Activated naive CD4-positive, alpha-beta T cell treated with Interleukin-2 at 50 U/mL for 16 hours (primary cell): Measurements from ENCODE around the gene MRGPRD.
"Not testable (repeated sequence)": the region's sequence is repeated elsewhere in the genome, so short reads cannot be mapped to it uniquely, and the experiment has no call there.

ENCODE experiments used
- DNase-seq: peaks from one replicate; pipeline ENCODE4 v3.0.0-alpha.2; 2020

MRGPRD gene

GRCh38 chr11:69005631-69006368 lies 25.0 kb upstream of the MRGPRD start:
- no peak for DNase-seq

- DNase-seq, result no peak
Observed at GRCh38 chr11:69005183-69005630, 24.4 kb upstream of the MRGPRD start.

- DNase-seq, result no peak
Observed at GRCh38 chr11:69004411-69005182, 23.8 kb upstream of the MRGPRD start.

- no peak for DNase-seq
Observed at GRCh38 chr11:69003866-69004367, 23.1 kb upstream of the MRGPRD start.

GRCh38 chr11:69003301-69003865 lies 22.6 kb upstream of the MRGPRD start:
- DNase-seq, result no peak

- DNase-seq, result no peak
Observed at GRCh38 chr11:69002570-69003231, 21.9 kb upstream of the MRGPRD start.

- no peak for DNase-seq
Observed at GRCh38 chr11:69002110-69002569, 21.4 kb upstream of the MRGPRD start.

GRCh38 chr11:69001243-69002081 lies 20.7 kb upstream of the MRGPRD start:
- no peak for DNase-seq

GRCh38 chr11:69000831-69001242 lies 20.1 kb upstream of the MRGPRD start:
- DNase-seq, result no peak

- DNase-seq, result no peak
Observed at GRCh38 chr11:69000391-69000790, 19.6 kb upstream of the MRGPRD start.

GRCh38 chr11:68999748-69000355 lies 19.1 kb upstream of the MRGPRD start:
- DNase-seq, result not testable (repeated sequence)

- no peak for DNase-seq
Observed at GRCh38 chr11:68999093-68999747, 18.4 kb upstream of the MRGPRD start.

- no peak for DNase-seq
Observed at GRCh38 chr11:68998390-68998911, 17.7 kb upstream of the MRGPRD start.

- no peak for DNase-seq
Observed at GRCh38 chr11:68997995-68998348, 17.2 kb upstream of the MRGPRD start.

- DNase-seq, result no peak
Observed at GRCh38 chr11:68997124-68997994, 16.6 kb upstream of the MRGPRD start.

GRCh38 chr11:68996376-68997123 lies 15.8 kb upstream of the MRGPRD start:
- DNase-seq, result no peak

- no peak for DNase-seq
Observed at GRCh38 chr11:68994894-68995285, 14.1 kb upstream of the MRGPRD start.

- no peak for DNase-seq
Observed at GRCh38 chr11:68994161-68994893, 13.5 kb upstream of the MRGPRD start.
